GM18520 (cell line): ENCODE measurements around the gene MSH6.

Experiments
- ATAC-seq: cut with Tn5 transposase; IDR thresholded peaks from one replicate; pipeline ENCODE4 v1.9.1; 2021; ENCODE audit not compliant: unreplicated experiment

The MSH6 gene

DNA sequence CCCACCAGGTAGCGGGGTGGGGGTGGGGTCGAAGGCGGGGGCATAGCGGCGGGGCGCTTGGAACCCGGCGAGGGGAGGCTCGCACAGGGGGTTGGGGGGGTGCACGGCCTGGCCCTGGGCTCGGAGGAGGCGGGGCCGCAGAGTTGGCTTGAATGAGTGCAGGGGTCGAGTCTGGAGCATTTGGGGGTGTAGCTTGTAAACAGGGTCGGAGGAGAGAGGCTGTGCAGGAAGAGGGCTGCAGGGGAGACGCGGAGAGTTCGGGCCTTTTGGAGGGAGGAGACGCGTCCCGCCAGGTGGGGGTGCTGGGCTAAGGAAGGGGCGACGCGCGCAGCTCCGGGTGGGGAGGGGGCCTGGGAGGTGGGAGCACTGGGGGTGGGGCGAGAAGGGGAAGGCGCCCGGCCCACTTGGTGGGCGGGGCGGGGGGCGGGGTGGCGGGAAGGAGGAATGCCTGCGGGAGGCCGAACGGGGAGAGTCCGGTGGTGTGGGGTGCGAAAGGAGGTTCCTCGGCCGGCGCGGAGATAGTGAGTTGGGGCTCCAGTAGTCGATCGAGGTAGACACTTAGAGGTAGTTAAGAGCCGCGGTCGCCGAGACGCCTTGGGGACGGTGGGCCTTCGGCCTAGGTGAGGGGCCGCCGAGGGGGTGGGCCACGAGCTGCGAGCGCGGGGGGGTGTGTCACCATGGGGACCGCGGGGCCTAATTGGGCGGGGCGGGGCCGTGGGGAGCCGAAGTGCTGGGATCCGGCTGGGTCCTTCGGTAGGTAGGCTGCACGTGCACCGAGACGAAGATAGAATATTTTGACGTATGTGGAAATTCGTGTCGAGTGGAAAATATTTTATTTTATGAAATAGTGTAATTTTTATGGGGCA, 774 bp downstream of the MSH6 start:
- peak; percentile 1 for ATAC-seq

DNA sequence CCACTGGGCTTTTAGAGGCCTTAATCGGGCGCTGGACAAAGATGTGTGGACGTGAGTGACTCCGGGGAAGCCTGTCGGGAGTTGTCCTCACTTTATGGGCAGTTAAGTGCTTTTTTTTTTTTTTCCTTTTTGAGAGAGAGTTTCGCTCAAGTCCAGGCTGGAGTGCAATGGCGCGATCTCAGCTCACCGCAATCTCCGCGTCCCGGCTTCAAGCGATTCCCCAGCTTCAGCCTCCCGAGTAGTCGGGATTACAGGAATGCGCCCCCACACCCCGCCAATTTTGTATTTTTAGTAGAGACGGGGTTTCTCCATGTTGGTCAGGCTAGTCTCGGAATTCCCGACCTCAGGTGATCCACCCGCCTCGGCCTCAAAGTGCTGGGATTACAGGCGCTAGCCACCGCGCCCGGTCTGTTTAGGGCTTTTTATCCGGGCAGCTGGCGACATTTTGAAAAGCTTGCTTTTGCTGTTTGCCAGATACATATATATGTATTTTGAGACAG, 1.5 kb downstream of the MSH6 start:
- ATAC-seq: no peak

GRCh38 chr2:47785986-47786385, 3.0 kb downstream of the MSH6 start:
- ATAC-seq: no peak

GRCh38 chr2:47796090-47796697, 13.2 kb downstream of the MSH6 start:
- no peak for ATAC-seq

DNA sequence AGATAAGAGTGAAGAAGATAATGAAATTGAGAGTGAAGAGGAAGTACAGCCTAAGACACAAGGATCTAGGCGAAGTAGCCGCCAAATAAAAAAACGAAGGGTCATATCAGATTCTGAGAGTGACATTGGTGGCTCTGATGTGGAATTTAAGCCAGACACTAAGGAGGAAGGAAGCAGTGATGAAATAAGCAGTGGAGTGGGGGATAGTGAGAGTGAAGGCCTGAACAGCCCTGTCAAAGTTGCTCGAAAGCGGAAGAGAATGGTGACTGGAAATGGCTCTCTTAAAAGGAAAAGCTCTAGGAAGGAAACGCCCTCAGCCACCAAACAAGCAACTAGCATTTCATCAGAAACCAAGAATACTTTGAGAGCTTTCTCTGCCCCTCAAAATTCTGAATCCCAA, 15.7 kb downstream of the MSH6 start:
- ATAC-seq: no peak

DNA sequence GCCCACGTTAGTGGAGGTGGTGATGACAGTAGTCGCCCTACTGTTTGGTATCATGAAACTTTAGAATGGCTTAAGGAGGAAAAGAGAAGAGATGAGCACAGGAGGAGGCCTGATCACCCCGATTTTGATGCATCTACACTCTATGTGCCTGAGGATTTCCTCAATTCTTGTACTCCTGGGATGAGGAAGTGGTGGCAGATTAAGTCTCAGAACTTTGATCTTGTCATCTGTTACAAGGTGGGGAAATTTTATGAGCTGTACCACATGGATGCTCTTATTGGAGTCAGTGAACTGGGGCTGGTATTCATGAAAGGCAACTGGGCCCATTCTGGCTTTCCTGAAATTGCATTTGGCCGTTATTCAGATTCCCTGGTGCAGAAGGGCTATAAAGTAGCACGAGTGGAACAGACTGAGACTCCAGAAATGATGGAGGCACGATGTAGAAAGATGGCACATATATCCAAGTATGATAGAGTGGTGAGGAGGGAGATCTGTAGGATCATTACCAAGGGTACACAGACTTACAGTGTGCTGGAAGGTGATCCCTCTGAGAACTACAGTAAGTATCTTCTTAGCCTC, 16.2 kb downstream of the MSH6 start:
- ATAC-seq: no peak

DNA sequence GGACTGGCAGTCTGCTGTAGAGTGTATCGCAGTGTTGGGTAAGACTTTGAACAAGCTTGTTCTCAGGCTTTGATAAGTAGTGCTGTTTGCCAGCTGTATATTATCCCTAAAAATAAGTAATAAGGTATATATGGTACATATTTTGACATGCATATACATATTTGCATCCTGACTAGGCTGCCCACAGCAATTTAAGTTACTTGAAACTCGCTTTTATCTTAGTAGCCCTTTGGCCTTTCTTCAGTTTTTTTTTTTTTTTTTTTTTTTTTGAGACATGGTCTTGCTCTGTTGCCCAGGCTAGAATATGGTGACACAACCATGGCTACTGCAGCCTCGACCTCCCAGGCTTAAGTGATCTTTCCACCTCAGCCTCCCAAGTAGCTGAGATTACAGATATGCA, 18.2 kb downstream of the MSH6 start:
- no peak for ATAC-seq

DNA sequence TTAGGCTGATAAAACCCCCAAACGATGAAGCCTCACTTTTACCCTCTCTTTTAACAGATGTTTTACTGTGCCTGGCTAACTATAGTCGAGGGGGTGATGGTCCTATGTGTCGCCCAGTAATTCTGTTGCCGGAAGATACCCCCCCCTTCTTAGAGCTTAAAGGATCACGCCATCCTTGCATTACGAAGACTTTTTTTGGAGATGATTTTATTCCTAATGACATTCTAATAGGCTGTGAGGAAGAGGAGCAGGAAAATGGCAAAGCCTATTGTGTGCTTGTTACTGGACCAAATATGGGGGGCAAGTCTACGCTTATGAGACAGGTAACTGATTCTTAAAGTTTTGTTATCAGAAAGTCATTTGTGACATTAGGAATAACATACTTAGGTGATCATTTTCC, 20.4 kb downstream of the MSH6 start:
- ATAC-seq: no peak

- no peak for ATAC-seq
Observed at GRCh38 chr2:47803770-47804169, 20.8 kb downstream of the MSH6 start.

GRCh38 chr2:47805850-47806249, 22.9 kb downstream of the MSH6 start:
- ATAC-seq: no peak

- no peak for ATAC-seq
Observed at GRCh38 chr2:47808614-47809013, 25.7 kb downstream of the MSH6 start.

GRCh38 chr2:47809903-47810302, 27.0 kb downstream of the MSH6 start:
- ATAC-seq: no peak

GRCh38 chr2:47810850-47811249, 27.9 kb downstream of the MSH6 start:
- ATAC-seq: no peak

GRCh38 chr2:47811668-47812067, 28.7 kb downstream of the MSH6 start:
- ATAC-seq: no peak

- ATAC-seq: no peak
Observed at GRCh38 chr2:47815764-47816163, 32.8 kb downstream of the MSH6 start.

DNA sequence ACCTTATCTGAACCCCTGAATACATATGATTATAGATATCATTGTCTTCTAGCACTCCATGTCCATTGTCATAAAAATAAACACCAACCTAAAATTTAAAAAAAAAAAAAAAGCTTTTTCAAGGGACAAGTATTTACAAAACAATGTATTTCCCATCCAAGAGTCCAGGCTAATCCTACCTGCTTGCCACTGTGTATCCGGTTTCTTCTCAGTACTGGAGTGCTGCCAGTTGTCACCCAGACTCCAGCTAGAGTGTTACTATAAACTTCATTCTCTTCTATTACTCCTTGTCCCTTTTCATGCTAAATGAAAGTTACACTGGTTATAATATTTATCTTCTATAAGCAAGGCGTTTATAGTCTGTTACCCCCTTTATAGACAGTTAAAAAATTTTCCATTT, 35.8 kb downstream of the MSH6 start:
- no peak for ATAC-seq

DNA sequence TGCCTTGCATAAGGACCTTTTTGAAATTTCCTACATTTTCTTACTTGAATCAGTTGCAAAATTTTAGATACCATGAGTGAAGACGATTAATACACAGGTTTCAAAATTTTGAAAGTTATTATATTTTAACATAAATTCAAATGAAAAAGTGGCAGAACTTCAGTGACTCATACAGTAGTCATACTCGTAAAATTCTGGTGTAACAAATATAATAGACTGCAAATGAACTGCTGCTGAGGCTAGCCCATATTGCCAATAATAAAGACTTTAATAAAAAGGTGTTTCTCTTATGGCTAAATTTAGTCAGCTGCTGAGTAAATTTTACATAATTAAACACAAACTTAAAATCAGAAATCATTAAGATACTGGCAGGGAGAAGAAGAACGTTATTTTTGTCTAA, 36.9 kb downstream of the MSH6 start:
- no peak for ATAC-seq

DNA sequence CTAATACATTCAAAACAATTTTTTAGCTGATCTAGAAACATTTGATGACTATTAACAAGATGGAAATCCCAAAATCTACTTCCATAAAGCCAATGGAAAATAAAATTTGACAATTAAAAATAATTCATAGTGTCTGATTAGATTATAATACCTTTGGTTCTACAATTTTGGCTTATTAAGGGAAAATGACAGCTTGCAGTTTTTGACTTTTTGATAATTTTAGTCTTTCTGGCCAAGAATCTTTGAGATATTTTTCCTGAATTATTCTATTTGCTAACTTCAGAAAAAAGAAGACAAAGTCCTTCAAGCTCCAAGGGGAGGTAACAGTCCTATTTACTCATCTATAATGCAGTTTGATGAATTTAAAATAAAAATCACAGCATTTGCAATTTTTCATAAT, 39.6 kb downstream of the MSH6 start:
- ATAC-seq: no peak

- ATAC-seq: peak; percentile 83
Observed at GRCh38 chr2:47833516-47833968, 50.6 kb downstream of the MSH6 start.

GRCh38 chr2:47838249-47838648, 55.3 kb downstream of the MSH6 start:
- no peak for ATAC-seq

GRCh38 chr2:47838686-47839085, 55.7 kb downstream of the MSH6 start:
- ATAC-seq: no peak

DNA sequence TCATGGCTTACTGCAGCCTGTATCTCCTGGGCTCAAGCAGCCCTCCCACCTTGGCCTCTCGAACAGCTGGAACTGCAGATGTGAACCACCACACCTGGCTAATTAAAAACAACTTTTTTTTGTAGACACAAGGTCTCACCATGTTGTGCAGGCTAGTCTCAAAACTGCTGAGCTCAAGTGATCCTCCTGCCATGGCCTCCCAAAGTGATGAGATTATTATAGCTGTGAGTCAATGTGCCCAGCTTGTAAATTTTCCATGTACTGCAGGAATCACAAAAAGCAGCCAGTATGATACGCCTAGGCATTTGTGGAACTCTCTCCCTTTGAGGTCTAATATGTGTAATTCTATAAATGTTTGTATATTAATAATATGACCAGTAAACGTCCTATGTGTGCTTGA, 59.9 kb downstream of the MSH6 start:
- ATAC-seq: no peak
